Keratinocyte (primary cell): ENCODE measurements around the gene ADD2. TPM values are rescaled to one million over a fixed set of nuclear protein-coding genes. Genes with fewer than 3 reads are reported as not detected.

Experiments
- DNase-seq: peaks from one replicate; pipeline ENCODE4 v3.0.0-alpha.2; 2011; ENCODE audit warnings: low read depth, missing footprints, low spot score
- FAIRE-seq: peaks from 2 replicates; lab custom pipeline; 2011; peaks lifted over from hg19 to GRCh38; lab: Jason Lieb, UNC
- H2AFZ ChIP-seq: 2 replicates; pipeline ENCODE4 v1.6.0; 2012; ENCODE audit warnings: low read length, control low read depth, inconsistent platforms; ENCODE audit not compliant: control insufficient read depth
- H3K27ac ChIP-seq: 2 replicates; pipeline ENCODE4 v1.5.1; 2011; ENCODE audit warnings: low read length; ENCODE audit not compliant: control insufficient read depth, insufficient read depth
- H3K27me3 ChIP-seq: 3 replicates; pipeline ENCODE4 v1.6.0; 2011; ENCODE audit warnings: low read length; ENCODE audit not compliant: control insufficient read depth, insufficient read depth; ENCODE audit errors: extremely low read depth
- H3K36me3 ChIP-seq, 2 experiments: 2 replicates in 1 of 2; 3 replicates in 1 of 2; pipeline ENCODE4 v1.5.1; 2011; ENCODE audit warnings: low read length in 2 of 2, mild to moderate bottlenecking in 1 of 2; ENCODE audit not compliant: control insufficient read depth in 2 of 2, insufficient read depth in 2 of 2; ENCODE audit errors: extremely low read depth in 1 of 2
- H3K4me1 ChIP-seq: 3 replicates; pipeline ENCODE4 v1.5.1; 2011; ENCODE audit warnings: low read length; ENCODE audit not compliant: control insufficient read depth, insufficient read depth; ENCODE audit errors: extremely low read depth
- H3K4me2 ChIP-seq: 3 replicates; pipeline ENCODE4 v1.6.0; 2011; ENCODE audit warnings: low read depth, low read length; ENCODE audit not compliant: control insufficient read depth, insufficient read depth; ENCODE audit errors: extremely low read depth
- H3K4me3 ChIP-seq, 3 experiments: fragments of 200-600 bp in 1 of 3; sonication (generic) in 1 of 3; 2 replicates in 2 of 3; 3 replicates in 1 of 3; pipeline ENCODE4 v1.5.1; 2011 to 2016; ENCODE audit warnings: low read length in 3 of 3, mild to moderate bottlenecking in 3 of 3, control low read depth in 2 of 3, inconsistent platforms in 1 of 3, low read depth in 1 of 3, mixed read lengths in 1 of 3, mixed run types in 1 of 3, moderate library complexity in 1 of 3; ENCODE audit not compliant: control insufficient read depth in 2 of 3, insufficient read depth in 2 of 3; ENCODE audit errors: extremely low read depth in 1 of 3
- H3K79me2 ChIP-seq: 2 replicates; pipeline ENCODE4 v1.6.0; 2012; ENCODE audit warnings: low read length; ENCODE audit not compliant: control insufficient read depth, insufficient read depth
- H3K9ac ChIP-seq: 3 replicates; pipeline ENCODE4 v1.6.0; 2011; ENCODE audit warnings: low read length; ENCODE audit not compliant: control insufficient read depth, insufficient read depth; ENCODE audit errors: extremely low read depth
- H3K9me1 ChIP-seq: 3 replicates; pipeline ENCODE4 v1.6.0; 2011; ENCODE audit warnings: low read length; ENCODE audit not compliant: control insufficient read depth, insufficient read depth; ENCODE audit errors: extremely low read depth
- H3K9me3 ChIP-seq: 2 replicates; pipeline ENCODE4 v1.5.1; 2012; ENCODE audit warnings: low read depth, low read length; ENCODE audit not compliant: control insufficient read depth
- H4K20me1 ChIP-seq: 3 replicates; pipeline ENCODE4 v1.6.0; 2011; ENCODE audit warnings: low read length; ENCODE audit not compliant: control insufficient read depth, insufficient read depth; ENCODE audit errors: extremely low read depth
- EZH2 ChIP-seq: IDR thresholded peaks from one replicate; pipeline ENCODE4 v1.6.1; 2012; ENCODE audit warnings: inconsistent platforms, mild to moderate bottlenecking, low read length, moderate library complexity
- dilution Hi-C: fragments of 300-500 bp; cut with MboI; formaldehyde crosslinking; loops from one replicate; pipeline ENCODE4 v1.7.0; 2020; ENCODE audit warnings: low sequenced_read_pairs; ENCODE audit not compliant: extremely low pct_ligation_motif_present
- polyA plus RNA-seq, 5 experiments: library from polyadenylated mRNA; depleted of rRNA in 3 of 5; stranded (reverse) in 3 of 5; stranded (forward) in 1 of 5; unstranded in 1 of 5; fragments of >200 nt; gene quantifications; 1 replicate in 1 of 5; 2 replicates in 3 of 5; 3 replicates in 1 of 5; pipeline versions ENCODE4 v1.2.1 to v1.2.3, GENCODE V29; 2011 to 2012; ENCODE audit warnings: missing spikeins in 2 of 5, low read depth in 1 of 5, low replicate concordance in 1 of 5
- TF ChIP-seq, protein P1 (sequence below), 3 experiments: IDR thresholded peaks in 1 of 3; conservative IDR thresholded peaks in 1 of 3; optimal IDR thresholded peaks in 1 of 3; 2 replicates in 2 of 3; 3 replicates in 1 of 3; pipeline versions ENCODE3 to v1.5.1; 2011; ENCODE audit warnings: low read length in 3 of 3, mild to moderate bottlenecking in 3 of 3, moderate library complexity in 2 of 3, control low read depth in 1 of 3, inconsistent platforms in 1 of 3; ENCODE audit not compliant: insufficient read depth in 2 of 3; ENCODE audit errors: extremely low read depth in 1 of 3

Gene ADD2
- polyA plus RNA-seq, 1 donor (not counting 4 experiments of a cell fraction or from before 2014, with no cell fraction given), result 0.05 TPM

DNA sequence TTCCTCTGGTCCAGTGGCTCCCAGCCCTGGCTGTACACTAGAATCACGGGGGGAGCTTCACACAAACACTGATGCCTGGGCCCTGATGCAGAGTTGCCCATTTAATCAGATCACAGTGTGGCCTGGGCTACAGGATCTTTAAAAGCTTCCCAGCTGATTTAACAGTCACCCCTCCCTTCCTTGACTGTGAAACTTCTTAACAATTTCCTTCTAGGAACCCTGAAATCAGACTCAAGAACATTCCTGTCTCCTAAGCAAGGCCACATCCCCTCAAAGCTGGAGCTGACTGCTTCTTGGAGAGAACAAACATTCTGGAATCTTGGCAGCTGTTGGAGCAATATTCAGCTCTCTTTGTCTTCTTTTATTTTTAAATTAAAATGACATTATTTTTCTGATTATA is 88.7 kb downstream of the ADD2 start:
- no peak overlapping the region for H2AFZ ChIP-seq
- H3K4me1 ChIP-seq, result no peaks in the 10 kb centered on the region
- H3K4me2 ChIP-seq, result no peak overlapping the region
- no peaks in the 10 kb centered on the region for H3K9me3 ChIP-seq
- H3K27ac ChIP-seq, result no peak overlapping the region
- no peaks in the 10 kb centered on the region for H3K9me1 ChIP-seq
- no peaks in the 10 kb centered on the region for H3K79me2 ChIP-seq
- H3K36me3 ChIP-seq, result no peaks in the 10 kb centered on the region
- no peak overlapping the region for H3K4me3 ChIP-seq
- DNase-seq, result no peak
- H4K20me1 ChIP-seq, result no peaks in the 10 kb centered on the region
- dilution Hi-C loops, result no loop called here
- H3K9ac ChIP-seq, result no peak overlapping the region
- TF ChIP-seq, protein P1, sequence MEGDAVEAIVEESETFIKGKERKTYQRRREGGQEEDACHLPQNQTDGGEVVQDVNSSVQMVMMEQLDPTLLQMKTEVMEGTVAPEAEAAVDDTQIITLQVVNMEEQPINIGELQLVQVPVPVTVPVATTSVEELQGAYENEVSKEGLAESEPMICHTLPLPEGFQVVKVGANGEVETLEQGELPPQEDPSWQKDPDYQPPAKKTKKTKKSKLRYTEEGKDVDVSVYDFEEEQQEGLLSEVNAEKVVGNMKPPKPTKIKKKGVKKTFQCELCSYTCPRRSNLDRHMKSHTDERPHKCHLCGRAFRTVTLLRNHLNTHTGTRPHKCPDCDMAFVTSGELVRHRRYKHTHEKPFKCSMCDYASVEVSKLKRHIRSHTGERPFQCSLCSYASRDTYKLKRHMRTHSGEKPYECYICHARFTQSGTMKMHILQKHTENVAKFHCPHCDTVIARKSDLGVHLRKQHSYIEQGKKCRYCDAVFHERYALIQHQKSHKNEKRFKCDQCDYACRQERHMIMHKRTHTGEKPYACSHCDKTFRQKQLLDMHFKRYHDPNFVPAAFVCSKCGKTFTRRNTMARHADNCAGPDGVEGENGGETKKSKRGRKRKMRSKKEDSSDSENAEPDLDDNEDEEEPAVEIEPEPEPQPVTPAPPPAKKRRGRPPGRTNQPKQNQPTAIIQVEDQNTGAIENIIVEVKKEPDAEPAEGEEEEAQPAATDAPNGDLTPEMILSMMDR (optimal IDR thresholded peaks at IDR 0.05 in 1 of 3, IDR thresholded peaks at IDR 0.05 in 1 of 3, conservative IDR thresholded peaks at IDR 0.05 in 1 of 3; ENCODE audit: extremely low read depth in 1 of 3, insufficient read depth in 2 of 3, low read length in 3 of 3), result no peak
- no peak for TF ChIP-seq EZH2
- H3K27me3 ChIP-seq, result no peaks in the 10 kb centered on the region
- no peak for FAIRE-seq

DNA sequence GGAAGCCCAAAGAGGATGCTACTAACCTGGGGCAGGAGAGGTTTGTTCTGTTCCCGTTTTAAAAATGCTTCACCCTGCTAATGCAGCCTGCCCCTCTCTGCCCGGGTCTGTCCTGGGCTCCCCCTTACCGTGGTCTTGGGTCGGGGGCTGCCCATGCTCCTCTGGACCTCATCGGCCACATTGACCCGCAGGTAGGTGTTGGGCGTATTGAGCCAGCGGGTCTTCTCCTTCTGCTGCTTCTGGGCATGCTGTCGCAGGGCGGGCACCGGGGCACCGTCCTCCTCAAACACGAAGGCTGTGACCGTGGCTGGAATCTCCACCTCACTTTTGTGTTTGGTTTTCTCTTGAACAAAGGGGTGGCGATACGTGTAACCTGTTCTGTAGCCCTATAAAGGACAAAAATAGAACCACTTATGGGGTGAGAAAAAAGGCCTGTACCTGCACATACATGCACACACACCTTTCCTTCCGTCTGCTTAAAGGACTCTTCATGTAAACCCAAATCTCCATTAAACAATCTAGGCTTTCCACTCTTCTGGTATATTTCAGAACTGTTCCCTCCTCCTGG is 89.3 kb downstream of the ADD2 start:
- DNase-seq (no peak), FAIRE-seq (no peak)
- no peak overlapping the region for H3K4me2 ChIP-seq
- no peaks in the 10 kb centered on the region for H3K79me2 ChIP-seq
- TF ChIP-seq, protein P1 (optimal IDR thresholded peaks at IDR 0.05 in 1 of 3, IDR thresholded peaks at IDR 0.05 in 1 of 3, conservative IDR thresholded peaks at IDR 0.05 in 1 of 3; ENCODE audit: extremely low read depth in 1 of 3, insufficient read depth in 2 of 3, low read length in 3 of 3), result no peak
- TF ChIP-seq EZH2, result no peak
- no peaks in the 10 kb centered on the region for H3K36me3 ChIP-seq
- dilution Hi-C loops, result no loop called here
- H3K9me3 ChIP-seq, result no peaks in the 10 kb centered on the region
- no peak overlapping the region for H3K9ac ChIP-seq
- no peaks in the 10 kb centered on the region for H3K9me1 ChIP-seq
- H3K4me3 ChIP-seq, result no peak overlapping the region
- no peaks in the 10 kb centered on the region for H3K27me3 ChIP-seq
- no peak overlapping the region for H2AFZ ChIP-seq
- H4K20me1 ChIP-seq, result no peaks in the 10 kb centered on the region
- no peak overlapping the region for H3K27ac ChIP-seq
- no peaks in the 10 kb centered on the region for H3K4me1 ChIP-seq
